PC-3 (cell line): ENCODE results near the gene MUTYH.

ENCODE experiments used
- CTCF ChIP-seq: fragments of 300-600 bp; sonication (generic); conservative IDR thresholded peaks from 2 replicates; pipeline ENCODE4 v1.5.1; 2017; ENCODE audit warnings: antibody characterized with exemption, low read depth, mild to moderate bottlenecking, low read length
- EZH2 ChIP-seq: fragments of 300-600 bp; sonication (generic); IDR thresholded peaks from one replicate; pipeline ENCODE4 v1.6.1; 2017; ENCODE audit warnings: antibody characterized with exemption, mild to moderate bottlenecking, low read length; ENCODE audit not compliant: unreplicated experiment

GRCh38 chr1:45381243-45381642, 41.0 kb upstream of the MUTYH start:
- TF ChIP-seq CTCF, result no peak
- no peak for TF ChIP-seq EZH2
